ENCODE results near the gene MED15. TPM values are rescaled to one million over a fixed set of nuclear protein-coding genes. Genes with fewer than 3 reads are reported as not detected.

The MED15 gene
- total RNA-seq, 4 donors from 2014 or later: 16.5 to 110 (median 38.6) TPM

DNA sequence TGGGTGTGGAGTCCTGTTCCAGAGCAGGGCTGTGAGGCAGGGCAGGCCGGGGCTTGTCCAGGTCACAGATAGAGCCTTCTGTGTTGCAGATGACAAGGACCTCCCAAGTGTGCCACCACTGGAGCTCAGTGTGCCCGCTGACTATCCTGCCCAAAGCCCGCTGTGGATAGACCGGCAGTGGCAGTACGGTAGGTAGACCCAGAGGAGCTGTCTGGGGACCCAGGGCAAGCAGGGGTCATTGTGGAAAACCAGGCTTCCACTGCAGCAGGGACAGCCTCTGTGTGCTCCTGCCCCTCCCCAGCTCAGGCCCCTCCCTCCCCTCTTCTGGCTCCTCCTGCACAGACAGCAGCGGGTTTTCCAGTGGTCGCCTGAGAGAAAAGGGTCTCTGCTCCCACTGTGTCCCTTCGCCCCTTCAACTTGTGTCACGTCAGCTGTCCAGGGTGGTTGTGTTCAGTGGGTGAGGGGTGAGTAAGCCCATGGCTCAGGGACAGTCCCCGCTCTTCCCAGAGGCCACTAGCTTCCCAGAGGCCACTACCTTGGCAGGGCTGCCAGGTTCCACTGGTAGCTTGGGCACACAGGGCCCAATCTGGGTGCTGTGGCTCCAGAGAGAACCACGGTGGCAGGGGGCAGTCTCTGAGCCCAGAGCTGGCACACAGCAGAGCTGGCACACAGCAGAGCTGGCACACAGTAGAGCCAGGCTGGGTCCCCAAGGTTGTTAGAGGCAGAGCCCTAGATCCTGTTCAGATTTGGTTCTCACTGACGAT lies 78.4 kb downstream of the MED15 start:
- TF ChIP-seq CTCF (IDR thresholded peaks at IDR 0.05) (no peak), POLR2A (IDR thresholded peaks at IDR 0.05) (no peak)

DNA sequence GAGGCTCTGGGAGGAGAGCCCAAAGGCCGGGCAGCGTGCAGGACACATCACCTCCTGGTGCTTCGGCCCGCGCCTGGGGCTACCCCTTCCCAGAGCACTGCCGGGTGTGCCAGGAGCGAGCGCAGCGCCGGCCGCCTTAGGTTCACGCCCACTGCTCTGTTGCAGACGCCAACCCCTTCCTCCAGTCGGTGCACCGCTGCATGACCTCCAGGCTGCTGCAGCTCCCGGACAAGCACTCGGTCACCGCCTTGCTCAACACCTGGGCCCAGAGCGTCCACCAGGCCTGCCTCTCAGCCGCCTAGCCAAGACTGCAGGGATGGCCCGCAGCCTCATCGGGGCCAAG lies 79.0 kb downstream of the MED15 start:
- Histone ChIP-seq H3K27ac (no peak overlapping the region), H3K4me1 (no peaks in the 10 kb centered on the region), H3K4me3 (no peak overlapping the region), H3K9me3 (no peaks in the 10 kb centered on the region), H3K27me3 (no peaks in the 10 kb centered on the region), H3K36me3 (no peaks in the 10 kb centered on the region)
- TF ChIP-seq CTCF (IDR thresholded peaks at IDR 0.05): no peak
- TF ChIP-seq POLR2A (IDR thresholded peaks at IDR 0.05): no peak
- no peak for DNase-seq
- intact Hi-C loops (cut with DNase I; ENCODE audit: low total_unique reads): no loop called here

More for the DNA sequence above, 78.4 kb downstream of the MED15 start:
- no peak for DNase-seq
- Histone ChIP-seq H3K4me1 (no peaks in the 10 kb centered on the region), H3K27ac (no peak overlapping the region), H3K36me3 (no peaks in the 10 kb centered on the region), H3K4me3 (no peak overlapping the region), H3K27me3 (no peaks in the 10 kb centered on the region), H3K9me3 (no peaks in the 10 kb centered on the region)
- intact Hi-C loops (cut with DNase I; ENCODE audit: low total_unique reads): no loop called here

GRCh38 chr22:20587206-20587958 lies 80.0 kb downstream of the MED15 start:
- Histone ChIP-seq H3K9me3 (no peaks in the 10 kb centered on the region), H3K4me1 (no peaks in the 10 kb centered on the region), H3K27ac (no peak overlapping the region), H3K36me3 (no peaks in the 10 kb centered on the region), H3K27me3 (no peaks in the 10 kb centered on the region), H3K4me3 (no peak overlapping the region)
- no peak for DNase-seq
- intact Hi-C loops (cut with DNase I; ENCODE audit: low total_unique reads): no loop called here
- TF ChIP-seq CTCF (IDR thresholded peaks at IDR 0.05): no peak
- TF ChIP-seq POLR2A (IDR thresholded peaks at IDR 0.05): no peak

GRCh38 chr22:20588092-20588842 lies 80.9 kb downstream of the MED15 start:
- Histone ChIP-seq H3K27me3 (no peaks in the 10 kb centered on the region), H3K36me3 (no peaks in the 10 kb centered on the region), H3K27ac (no peak overlapping the region), H3K9me3 (no peaks in the 10 kb centered on the region), H3K4me1 (no peaks in the 10 kb centered on the region), H3K4me3 (no peak overlapping the region)
- TF ChIP-seq POLR2A (IDR thresholded peaks at IDR 0.05): no peak
- TF ChIP-seq CTCF (IDR thresholded peaks at IDR 0.05): no peak
- no peak for DNase-seq
- intact Hi-C loops (cut with DNase I; ENCODE audit: low total_unique reads): no loop called here

Measured in uterus (tissue), 4 donors.